Right cardiac atrium (tissue), 5 donors: Measurements from ENCODE around the gene GAS7. TPM values are rescaled to one million over a fixed set of nuclear protein-coding genes. Genes with fewer than 3 reads are reported as not detected.

Source experiments
- ATAC-seq, 2 donors: fragments of 200-7000 bp; cut with Tn5 transposase; one replicate each; pipeline versions ENCODE4 v1.8.0 to v1.9.1; 2020; ENCODE audit warnings: moderate library complexity in 2 of 2, mild to moderate bottlenecking in 1 of 2
- DNase-seq, 3 donors: peaks; one replicate each; pipeline ENCODE4 v3.0.0-alpha.2; 2020
- H3K27ac ChIP-seq: one replicate; pipeline ENCODE4 v1.5.1; 2013; ENCODE audit warnings: mild to moderate bottlenecking, low read length, control low read depth, moderate library complexity
- H3K27me3 ChIP-seq: one replicate; pipeline ENCODE4 v1.6.1; 2013; ENCODE audit not compliant: control insufficient read depth, insufficient read depth
- H3K4me1 ChIP-seq: one replicate; pipeline ENCODE4 v1.6.1; 2013; ENCODE audit warnings: low read length; ENCODE audit not compliant: control insufficient read depth, insufficient read depth
- H3K4me3 ChIP-seq: one replicate; pipeline ENCODE4 v1.5.1; 2013; ENCODE audit warnings: low read length, control low read depth
- H3K9me3 ChIP-seq: one replicate; pipeline ENCODE4 v1.6.1; 2013; ENCODE audit warnings: low read length; ENCODE audit not compliant: control insufficient read depth
- WGBS: extraction: QIAGEN DNeasy Blood & Tissue Kit; methylation state at CpG from one replicate; pipeline ENCODE4 v1.1.7; 2013; 5-methylcytosine and 5-hydroxymethylcytosine counted together
- intact Hi-C, 4 donors: fragments of 100-400 bp; cut with DNase I; formaldehyde crosslinking; loops; one replicate each; pipeline versions ENCODE4 v1.11.0 to v1.14.0; 2022 to 2023
- polyA plus RNA-seq: library from polyadenylated mRNA; stranded (reverse); fragments of 200-250 nt; gene quantifications from one replicate; pipeline ENCODE4 v1.2.3, GENCODE V29; 2013
- total RNA-seq, 4 donors: library from RNA; stranded (reverse); fragmentation: NEBNext Ultra II Directional; extraction: Animal tissue kit (Norgen Biotek cat#: 25700); gene quantifications; one replicate each; pipeline ENCODE4 v1.2.1, GENCODE V29; 2021
- donor health status: healthy with polysubstance abuse.
- donor health status: DM: no; HTN: yes; CAD: no.
- donor health status: DM: no; HTN: no; CAD: no.
- donor health status: DM: no; HTN: yes; CAD: no; lungs with severe emphysema.
- donor health status: DM: yes; HTN: yes; CAD: no.

Gene GAS7
- total and polyA plus RNA-seq, 5 donors: 40.3 to 200 (median 113) TPM

- intact Hi-C loops: no loop called here
- Histone ChIP-seq H3K27me3 (no peaks in the 10 kb centered on the region), H3K27ac (no peak overlapping the region), H3K9me3 (no peaks in the 10 kb centered on the region), H3K4me3 (no peak overlapping the region), H3K4me1 (no peaks in the 10 kb centered on the region)
- ATAC-seq (no peak), DNase-seq (no peak)
- 48% methylated on average over 12 of the region's 12 CpGs for WGBS
These were observed 290.3 kb downstream of the GAS7 start for GRCh38 chr17:9907883-9908648.

DNA sequence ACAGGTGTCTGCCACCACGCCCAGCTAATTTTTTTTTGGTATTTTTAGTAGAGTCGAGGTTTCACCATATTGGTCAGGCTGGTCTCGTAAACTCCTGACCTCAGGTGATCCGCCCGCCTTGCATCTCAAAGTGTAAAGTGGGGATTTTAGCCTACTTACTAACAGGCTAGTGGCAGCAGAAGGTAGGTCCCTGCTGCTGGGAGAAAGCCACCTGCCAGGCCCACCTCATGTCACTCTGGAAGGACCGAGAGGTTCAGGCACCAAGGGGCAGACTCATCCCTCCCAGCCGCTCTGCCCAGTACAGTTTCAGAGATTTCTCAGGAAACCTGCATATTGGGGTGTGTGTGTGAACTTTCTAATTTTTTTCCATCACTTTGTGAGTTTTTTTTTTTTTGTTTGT, 291.3 kb downstream of the GAS7 start:
- Histone ChIP-seq H3K4me3 (no peak overlapping the region), H3K9me3 (no peaks in the 10 kb centered on the region), H3K27ac (no peak overlapping the region), H3K27me3 (no peaks in the 10 kb centered on the region), H3K4me1 (no peaks in the 10 kb centered on the region)
- 87% methylated on average over 7 of the region's 7 CpGs for WGBS
- DNase-seq: no peak
- no peak for ATAC-seq
- intact Hi-C loops: no loop called here

- DNase-seq (no peak), ATAC-seq (no peak)
- H3K4me3 ChIP-seq: no peak overlapping the region
- no peak overlapping the region for H3K27ac ChIP-seq
- H3K9me3 ChIP-seq: no peaks in the 10 kb centered on the region
- H3K4me1 ChIP-seq: no peaks in the 10 kb centered on the region
- 76% methylated on average over 14 of the region's 14 CpGs for WGBS
- intact Hi-C loops: no loop called here
- H3K27me3 ChIP-seq: no peaks in the 10 kb centered on the region
These were observed 291.8 kb downstream of the GAS7 start for GRCh38 chr17:9906616-9907015.

DNA sequence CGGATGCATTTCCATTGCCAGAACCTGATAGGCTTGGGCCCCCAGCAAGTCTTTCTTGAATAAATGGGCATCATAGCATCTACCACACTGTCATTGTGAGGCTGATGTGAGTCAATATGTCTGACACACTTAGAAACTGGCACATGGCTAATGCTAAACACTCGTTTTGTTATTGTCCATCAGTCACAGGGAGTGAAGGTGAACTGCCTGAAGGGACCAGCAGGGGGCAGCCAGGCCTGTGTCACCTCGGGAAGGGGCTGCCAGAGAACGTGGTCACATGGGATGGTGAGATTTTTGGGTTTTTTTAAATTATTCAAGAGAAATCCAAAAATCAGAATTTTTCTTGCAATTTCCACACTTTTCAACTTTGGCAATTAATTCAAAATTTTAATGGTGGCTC, 292.5 kb downstream of the GAS7 start:
- H3K4me3 ChIP-seq: no peak overlapping the region
- intact Hi-C loops: no loop called here
- no peaks in the 10 kb centered on the region for H3K9me3 ChIP-seq
- ATAC-seq (peak in 1 of 2 donors; percentile 36), DNase-seq (peak; percentile 61 to 83 (median 76))
- H3K4me1 ChIP-seq: no peaks in the 10 kb centered on the region
- no peaks in the 10 kb centered on the region for H3K27me3 ChIP-seq
- 19% methylated on average over 4 of the region's 4 CpGs for WGBS
- H3K27ac ChIP-seq: no peak overlapping the region

DNA sequence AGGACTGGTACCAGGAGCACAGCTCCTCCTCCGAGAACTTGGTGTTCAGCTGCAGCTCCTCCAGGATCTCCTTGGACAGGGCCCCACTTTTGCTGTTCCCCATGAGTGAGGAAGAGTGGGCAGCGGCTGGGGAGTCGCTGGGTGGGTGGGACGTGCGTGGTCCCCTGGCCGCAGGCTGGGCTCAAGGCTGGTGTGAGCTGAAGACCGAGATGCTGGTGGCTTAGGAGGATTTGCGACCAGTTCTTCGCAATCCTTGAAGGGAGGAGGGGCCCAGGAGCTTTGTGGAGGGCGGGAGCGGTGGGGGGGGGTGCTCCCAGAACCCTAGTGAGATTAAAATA, 293.4 kb downstream of the GAS7 start, which contains the start of gene RCVRN:
Gene RCVRN, minus strand, starts transcription at position 194 of the 338 bp plus-strand sequence. Its CDS starts 91 bp downstream, at position 103.
- WGBS: 92% methylated on average over 11 of the region's 11 CpGs
- H3K4me1 ChIP-seq: no peaks in the 10 kb centered on the region
- DNase-seq: no peak
- no peak within 1 kb of the TSS for H3K27ac ChIP-seq
- ATAC-seq: no peak
- intact Hi-C loops: no loop called here
- no peak within 1 kb of the TSS for H3K4me3 ChIP-seq
- H3K27me3 ChIP-seq: no peaks in the 10 kb centered on the region
- no peaks in the 10 kb centered on the region for H3K9me3 ChIP-seq

- DNase-seq: no peak
- Histone ChIP-seq H3K27ac (no peak overlapping the region), H3K9me3 (no peaks in the 10 kb centered on the region), H3K4me1 (no peaks in the 10 kb centered on the region), H3K4me3 (no peak overlapping the region), H3K27me3 (no peaks in the 10 kb centered on the region)
- intact Hi-C loops: no loop called here
- ATAC-seq: no peak
- WGBS: 94% methylated on average over 35 of the region's 35 CpGs
These were observed 293.9 kb downstream of the GAS7 start for GRCh38 chr17:9904277-9905077.

DNA sequence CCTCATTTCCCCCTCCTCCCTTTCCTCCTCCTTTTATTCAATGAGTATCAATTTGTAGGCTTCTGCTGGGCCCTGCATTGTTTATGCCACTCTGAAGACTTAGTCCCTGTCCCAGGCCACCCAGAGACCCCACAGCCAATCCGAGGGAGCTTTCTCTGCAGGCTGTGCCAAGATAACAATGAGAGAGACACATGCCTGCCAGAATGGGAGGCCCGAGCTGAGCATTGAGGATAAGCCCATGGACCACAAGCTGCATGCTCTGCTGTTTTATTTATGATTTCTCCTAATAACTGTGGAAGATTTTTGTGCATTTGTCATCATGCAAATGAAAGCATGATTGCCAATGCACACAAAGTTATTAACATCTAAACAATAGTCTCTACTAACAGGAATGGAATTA, 296.3 kb downstream of the GAS7 start:
- WGBS: 8% methylated on average over 2 of the region's 2 CpGs
- Histone ChIP-seq H3K9me3 (no peaks in the 10 kb centered on the region), H3K4me1 (no peaks in the 10 kb centered on the region), H3K27ac (no peak overlapping the region), H3K4me3 (no peak overlapping the region), H3K27me3 (no peaks in the 10 kb centered on the region)
- intact Hi-C loops: no loop called here
- ATAC-seq (no peak), DNase-seq (no peak)

DNA sequence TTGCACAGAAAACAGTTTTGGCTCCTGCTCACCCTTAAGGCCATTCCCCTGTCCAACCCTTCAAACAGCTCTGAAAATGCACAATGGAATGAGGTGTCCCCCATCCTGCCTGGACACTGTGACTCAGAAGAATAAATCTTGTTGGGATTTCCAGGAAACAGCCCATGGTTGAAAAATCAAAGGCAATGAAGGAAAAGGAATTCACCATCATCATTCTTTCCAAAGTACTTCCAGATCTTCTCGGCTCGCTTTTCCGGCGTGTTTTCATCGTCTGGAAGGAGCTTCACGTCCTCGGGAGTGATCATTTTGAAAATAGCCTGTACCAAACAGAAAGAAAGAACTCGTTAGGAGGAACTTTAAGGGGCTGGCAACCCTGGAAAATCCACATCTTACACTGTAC, 297.6 kb downstream of the GAS7 start:
- H3K9me3 ChIP-seq: no peaks in the 10 kb centered on the region
- no peaks in the 10 kb centered on the region for H3K27me3 ChIP-seq
- H3K4me3 ChIP-seq: no peak overlapping the region
- DNase-seq: no peak
- H3K4me1 ChIP-seq: no peaks in the 10 kb centered on the region
- no peak overlapping the region for H3K27ac ChIP-seq
- intact Hi-C loops: no loop called here
- 56% methylated on average over 8 of the region's 8 CpGs for WGBS
- peak in 1 of 2 donors; percentile 26 for ATAC-seq

DNA sequence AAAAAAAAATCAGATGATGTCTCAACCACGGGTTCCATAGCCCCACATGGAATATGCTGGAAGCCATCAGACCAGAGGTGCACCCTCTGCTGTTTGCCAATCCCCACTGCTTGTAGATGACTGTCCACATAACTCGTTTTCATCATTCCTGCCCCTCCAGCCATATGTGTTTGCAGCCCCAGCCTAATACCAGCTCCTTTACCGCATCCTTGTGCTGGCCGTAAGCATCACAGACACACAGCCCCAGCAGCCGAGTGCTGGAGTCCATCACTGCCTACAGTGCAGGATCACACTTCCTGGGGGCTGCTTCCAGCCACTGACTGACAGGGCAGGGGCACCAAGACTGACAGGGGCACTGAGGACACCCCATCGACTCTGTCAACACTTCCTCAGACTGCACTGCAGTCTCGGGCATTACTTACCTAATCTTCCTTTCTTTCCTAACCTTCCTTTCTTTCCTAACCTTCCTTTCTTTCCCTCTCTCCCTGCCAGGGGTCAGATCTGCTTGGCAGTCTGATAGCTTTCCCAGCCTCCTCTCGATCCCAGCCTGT, 298.3 kb downstream of the GAS7 start:
- intact Hi-C loops: no loop called here
- H3K4me3 ChIP-seq: no peak overlapping the region
- H3K9me3 ChIP-seq: no peaks in the 10 kb centered on the region
- 30% methylated on average over 8 of the region's 8 CpGs for WGBS
- ATAC-seq (peak in 1 of 2 donors; percentile 17), DNase-seq (peak in 1 of 3 donors; percentile 59)
- no peaks in the 10 kb centered on the region for H3K27me3 ChIP-seq
- H3K4me1 ChIP-seq: no peaks in the 10 kb centered on the region
- H3K27ac ChIP-seq: no peak overlapping the region

GRCh38 chr17:9899280-9900043, 298.9 kb downstream of the GAS7 start:
- intact Hi-C loops: loop anchor here in 2 of 4 donors (10.0 kb wide), 2 partner anchors 165 to 175 kb away; no protein-coding TSS in a partner anchor
- 69% methylated on average over 21 of the region's 21 CpGs for WGBS
- no peak overlapping the region for H3K4me3 ChIP-seq
- H3K27ac ChIP-seq: no peak overlapping the region
- peaks cover 1% of the 10 kb centered on the region for H3K9me3 ChIP-seq
- H3K27me3 ChIP-seq: no peaks in the 10 kb centered on the region
- H3K4me1 ChIP-seq: no peaks in the 10 kb centered on the region
- ATAC-seq (peak in 1 of 2 donors; percentile 17), DNase-seq (no peak)
